HFFc6 (cell line): ENCODE data around the gene BICDL2. TPM values are rescaled to one million over a fixed set of nuclear protein-coding genes. Genes with fewer than 3 reads are reported as not detected.

Experiments used
- DNase-seq: peaks from one replicate; pipeline ENCODE4 v3.0.0-alpha.2; 2018
- H3K27ac Mint-ChIP-seq: 2 replicates; pipeline ENCODE4 v1.8.0; 2020; ENCODE audit warnings: mild to moderate bottlenecking, mixed read lengths
- H3K27me3 Mint-ChIP-seq: 2 replicates; pipeline ENCODE4 v1.8.0; 2021; ENCODE audit warnings: mild to moderate bottlenecking, moderate library complexity, mixed read lengths; ENCODE audit not compliant: insufficient read depth
- H3K36me3 Mint-ChIP-seq: 2 replicates; pipeline ENCODE4 v1.8.0; 2021; ENCODE audit warnings: low read depth, mixed read lengths
- H3K4me1 Mint-ChIP-seq: 2 replicates; pipeline ENCODE4 v1.8.0; 2020; ENCODE audit warnings: low read depth, mixed read lengths
- H3K4me3 Mint-ChIP-seq: 2 replicates; pipeline ENCODE4 v1.8.0; 2020; ENCODE audit warnings: mild to moderate bottlenecking, moderate library complexity, mixed read lengths
- H3K9me3 Mint-ChIP-seq: 2 replicates; pipeline ENCODE4 v1.8.0; 2020; ENCODE audit warnings: mild to moderate bottlenecking, mixed read lengths
- CTCF ChIP-seq: fragments of 200-600 bp; sonication (generic); IDR thresholded peaks from 2 replicates; pipeline ENCODE4 v1.5.0; 2021; ENCODE audit warnings: antibody characterized with exemption, mild to moderate bottlenecking
- total RNA-seq, 6 experiments: library from RNA; stranded (reverse); fragmentation: NEBNext Ultra II Directional; extraction: Animal tissue kit (Norgen Biotek cat#: 25700); gene quantifications; 2 replicates in 1 of 6; 3 replicates in 5 of 6; pipeline ENCODE4 v1.2.3, GENCODE V29; 2021

BICDL2 gene
- total RNA-seq, 6 experiments from 2014 or later = not detected

GRCh38 chr16:3020604-3021448 lies 15.9 kb downstream of the BICDL2 start:
- peaks cover 33% of the 10 kb centered on the region for H3K4me1 Mint-ChIP-seq
- no peak for TF ChIP-seq CTCF
- H3K27ac Mint-ChIP-seq = peak overlapping the region; percentile 98
- peaks cover 40% of the 10 kb centered on the region for H3K27me3 Mint-ChIP-seq
- peaks cover 11% of the 10 kb centered on the region for H3K9me3 Mint-ChIP-seq
- peaks cover 39% of the 10 kb centered on the region for H3K36me3 Mint-ChIP-seq
- peak; percentile 86 for DNase-seq
- H3K4me3 Mint-ChIP-seq = peak overlapping the region; percentile 99

- H3K9me3 Mint-ChIP-seq = peaks cover 11% of the 10 kb centered on the region
- H3K27me3 Mint-ChIP-seq = peaks cover 35% of the 10 kb centered on the region
- DNase-seq = peak; percentile 61
- peak within 1 kb of the TSS; percentile 99 for H3K4me3 Mint-ChIP-seq
- peaks cover 33% of the 10 kb centered on the region for H3K4me1 Mint-ChIP-seq
- peaks cover 35% of the 10 kb centered on the region for H3K36me3 Mint-ChIP-seq
- H3K27ac Mint-ChIP-seq = peak within 1 kb of the TSS; percentile 98
- no peak; the same call in 1 of the 2 replicates for TF ChIP-seq CTCF
Observed at GRCh38 chr16:3020247-3020603, 16.5 kb downstream of the BICDL2 start, which contains the start of gene TNFRSF12A. TSS of gene TNFRSF12A (plus strand) at chr16:3020368. CDS start at chr16:3020398, 30 bp downstream.

GRCh38 chr16:3019594-3020246 lies 17.0 kb downstream of the BICDL2 start:
- H3K4me3 Mint-ChIP-seq = peak overlapping the region; percentile 99
- peaks cover 31% of the 10 kb centered on the region for H3K27me3 Mint-ChIP-seq
- peaks cover 35% of the 10 kb centered on the region for H3K36me3 Mint-ChIP-seq
- H3K9me3 Mint-ChIP-seq = peaks cover 11% of the 10 kb centered on the region
- no peak for TF ChIP-seq CTCF
- peaks cover 33% of the 10 kb centered on the region for H3K4me1 Mint-ChIP-seq
- no peak for DNase-seq
- H3K27ac Mint-ChIP-seq = peak overlapping the region; percentile 98

- peaks cover 25% of the 10 kb centered on the region for H3K4me1 Mint-ChIP-seq
- peak; percentile 61 for TF ChIP-seq CTCF
- H3K36me3 Mint-ChIP-seq = peaks cover 28% of the 10 kb centered on the region
- DNase-seq = no peak
- no peak within 1 kb of the TSS for H3K4me3 Mint-ChIP-seq
- peaks cover 27% of the 10 kb centered on the region for H3K27me3 Mint-ChIP-seq
- no peak within 1 kb of the TSS for H3K27ac Mint-ChIP-seq
- H3K9me3 Mint-ChIP-seq = no peaks in the 10 kb centered on the region
Observed at GRCh38 chr16:3017794-3018506, 18.8 kb downstream of the BICDL2 start, which contains the start of gene CLDN6. TSS of gene CLDN6 (minus strand) at chr16:3018183. CDS start at chr16:3016021, 2,162 bp downstream.

GRCh38 chr16:3017344-3017743 lies 19.4 kb downstream of the BICDL2 start:
- Mint-ChIP-seq H3K4me1 (peaks cover 25% of the 10 kb centered on the region), H3K4me3 (no peak overlapping the region), H3K27ac (no peak overlapping the region), H3K9me3 (no peaks in the 10 kb centered on the region), H3K27me3 (peaks cover 27% of the 10 kb centered on the region), H3K36me3 (peaks cover 22% of the 10 kb centered on the region)
- no peak for DNase-seq
- TF ChIP-seq CTCF = no peak
